Measurements from ENCODE around the gene UBIAD1.
A peak's percentile ranks its signal among the peaks of the same experiment; 100 is the strongest.

The UBIAD1 gene

DNA sequence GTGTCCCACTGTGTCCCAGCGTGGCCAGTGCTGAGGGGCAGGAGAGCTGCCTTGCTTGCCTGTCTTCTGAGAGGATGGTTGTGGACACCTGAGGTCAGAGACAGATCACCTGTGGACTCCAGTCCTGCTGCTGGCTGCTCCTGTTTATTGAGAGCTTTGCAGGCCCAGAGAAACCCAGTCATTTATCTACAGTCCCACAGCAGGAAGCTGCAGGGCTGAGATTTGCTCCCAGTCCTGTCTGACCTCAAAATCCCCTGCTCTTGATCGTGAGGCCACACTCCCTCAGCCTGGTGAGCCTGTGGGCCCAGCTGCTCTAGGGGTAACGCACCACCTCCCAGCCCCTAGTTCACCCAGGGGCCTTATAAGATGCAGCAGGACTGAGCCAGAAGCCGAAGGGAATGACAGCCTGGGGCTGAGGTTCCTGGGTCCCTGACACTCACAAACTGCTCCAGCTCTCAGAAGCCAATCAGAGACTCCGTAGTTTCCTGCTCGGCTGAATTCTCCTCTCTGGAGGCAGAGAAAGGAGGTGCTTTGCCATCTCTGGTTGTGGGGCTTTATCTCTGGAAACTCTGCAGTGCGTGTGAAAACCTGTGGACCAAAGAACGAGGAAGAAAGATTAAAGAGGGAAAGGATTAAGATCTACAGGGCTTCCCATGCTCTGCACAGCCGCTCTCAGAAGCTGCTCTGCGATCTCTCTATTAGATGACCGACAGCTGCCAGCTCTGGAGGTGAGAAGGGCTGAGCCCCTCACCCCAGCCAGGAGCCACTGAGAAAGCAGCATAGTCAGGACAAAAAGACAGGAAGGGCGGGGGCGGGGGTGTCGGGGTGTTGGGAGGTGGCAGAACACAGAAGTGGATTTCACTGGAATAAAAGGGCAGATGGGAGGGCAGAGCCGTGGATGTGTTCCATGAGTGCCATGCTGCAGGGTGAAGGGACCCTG lies 39.1 kb downstream of the UBIAD1 start:
- no peak for DNase-seq (ENCODE audit: low spot score)

DNA sequence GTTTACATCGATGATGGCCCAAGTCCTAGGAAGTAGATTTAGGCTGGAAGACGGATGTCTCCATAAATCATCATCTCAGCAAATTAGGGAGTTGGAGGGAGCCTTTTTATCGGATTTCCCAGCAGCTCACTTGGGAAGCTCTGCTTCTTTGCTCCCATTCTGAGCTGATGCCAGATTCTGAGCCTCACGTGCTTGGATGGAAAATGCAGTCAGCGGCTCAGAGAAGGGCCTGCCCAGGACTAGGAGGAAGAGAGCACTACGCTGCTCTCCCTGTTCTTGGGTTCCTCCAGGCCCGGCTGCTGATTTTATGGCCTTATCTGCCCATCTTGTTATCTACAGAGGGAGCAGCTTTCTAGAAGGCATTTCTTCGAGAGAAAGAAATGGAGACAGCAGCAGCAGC lies 42.0 kb downstream of the UBIAD1 start:
- peak; percentile 33 for DNase-seq (ENCODE audit: low spot score)

GRCh38 chr1:11316701-11317100 lies 43.7 kb downstream of the UBIAD1 start:
- peak; percentile 38 for DNase-seq (ENCODE audit: low spot score)

DNA sequence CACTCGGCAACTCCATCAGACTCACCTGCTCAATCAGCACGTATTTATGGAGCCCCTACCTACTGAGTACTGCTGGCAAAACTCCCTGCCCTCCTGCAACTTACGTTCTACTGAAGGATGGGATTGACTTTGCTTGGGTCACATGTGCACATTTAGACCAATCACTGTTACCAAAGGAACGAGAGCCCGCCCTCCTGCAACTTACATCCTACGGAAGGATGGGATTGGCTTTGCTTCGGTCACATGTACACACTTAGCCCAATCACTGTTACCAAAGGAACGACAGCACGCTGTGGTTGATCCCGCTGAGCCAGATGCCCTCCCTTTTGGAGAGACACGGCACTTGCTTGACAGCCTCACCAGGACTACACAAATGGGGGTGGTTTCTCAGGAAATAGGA lies 46.0 kb downstream of the UBIAD1 start:
- no peak for DNase-seq (ENCODE audit: low spot score)

GRCh38 chr1:11320153-11320936 lies 47.3 kb downstream of the UBIAD1 start:
- no peak for DNase-seq (ENCODE audit: low spot score)

DNA sequence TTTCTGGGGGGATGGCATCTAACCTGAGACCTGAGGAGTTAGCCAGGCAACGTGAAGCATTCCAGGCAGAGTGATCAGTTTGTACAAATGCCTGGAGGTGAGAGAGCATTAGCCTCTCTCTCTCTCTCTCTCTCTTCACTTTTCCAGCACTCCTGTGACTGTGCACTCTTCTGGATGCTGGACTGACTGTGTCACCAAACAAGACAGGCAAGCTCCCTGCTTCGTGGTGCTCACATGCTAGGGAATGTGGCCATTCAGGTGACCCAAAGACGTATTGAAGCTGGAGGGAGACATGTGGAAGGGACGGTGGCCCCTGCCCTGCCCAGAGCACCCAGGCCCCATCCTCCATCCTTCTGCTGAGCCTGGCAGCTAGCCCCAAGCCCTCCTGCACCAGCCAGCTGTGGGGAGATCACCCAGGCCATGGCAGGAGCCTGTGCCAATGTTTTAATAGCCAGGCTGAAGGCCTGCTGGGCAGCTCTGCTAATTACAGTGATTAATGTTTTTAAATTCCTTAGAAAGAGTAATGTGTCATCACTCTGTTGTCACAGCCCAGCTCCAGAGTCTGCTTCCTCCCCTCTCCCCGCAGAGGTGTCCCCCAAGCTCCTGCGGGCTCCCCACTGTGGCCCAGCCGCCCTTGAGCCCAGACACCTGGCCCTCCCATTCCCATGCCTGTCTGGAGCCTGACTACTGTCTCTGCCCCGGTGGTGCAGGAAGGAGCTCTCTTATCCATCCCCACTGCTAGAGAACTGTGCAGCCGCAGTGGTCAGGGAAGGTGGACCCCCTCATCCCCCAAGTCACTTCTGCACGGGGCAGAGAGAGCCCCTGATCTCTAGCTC lies 48.9 kb downstream of the UBIAD1 start:
- DNase-seq (ENCODE audit: low spot score), result no peak

- no peak for DNase-seq (ENCODE audit: low spot score)
Observed at GRCh38 chr1:11324567-11325165, 51.7 kb downstream of the UBIAD1 start.

GRCh38 chr1:11326070-11326469 lies 53.1 kb downstream of the UBIAD1 start:
- no peak for DNase-seq (ENCODE audit: low spot score)

DNA sequence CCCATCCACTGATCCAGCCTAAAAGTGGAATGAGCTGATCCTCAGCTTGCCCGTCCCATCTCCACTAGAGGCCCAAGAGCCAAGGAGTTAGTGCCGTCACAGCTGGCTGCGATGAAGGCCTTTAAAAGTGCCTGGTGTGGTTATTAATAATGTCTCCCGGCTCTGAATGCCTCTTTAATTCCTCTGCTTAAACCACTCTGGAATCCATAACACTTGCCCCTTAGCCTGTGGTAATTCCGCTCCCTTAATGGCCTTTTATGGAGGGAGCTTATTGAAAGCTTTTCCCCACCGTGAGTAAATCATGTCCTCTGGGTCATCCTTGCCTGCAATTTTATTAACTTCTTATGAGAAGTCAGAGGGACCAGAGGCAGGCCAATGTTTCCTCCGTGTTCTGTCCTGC lies 55.4 kb downstream of the UBIAD1 start:
- DNase-seq (ENCODE audit: low spot score), result no peak

GRCh38 chr1:11330411-11330810 lies 57.4 kb downstream of the UBIAD1 start:
- no peak for DNase-seq (ENCODE audit: low spot score)

- no peak for DNase-seq (ENCODE audit: low spot score)
Observed at GRCh38 chr1:11331036-11331944, 58.3 kb downstream of the UBIAD1 start.

- DNase-seq (ENCODE audit: low spot score), result no peak
Observed at GRCh38 chr1:11331945-11332546, 59.0 kb downstream of the UBIAD1 start.

GRCh38 chr1:11333631-11334030 lies 60.6 kb downstream of the UBIAD1 start:
- no peak for DNase-seq (ENCODE audit: low spot score)

GRCh38 chr1:11334261-11334804 lies 61.3 kb downstream of the UBIAD1 start:
- DNase-seq (ENCODE audit: low spot score), result no peak

- DNase-seq (ENCODE audit: low spot score), result no peak
Observed at GRCh38 chr1:11334821-11335220, 61.8 kb downstream of the UBIAD1 start.

GRCh38 chr1:11335417-11336056 lies 62.5 kb downstream of the UBIAD1 start:
- no peak for DNase-seq (ENCODE audit: low spot score)

DNA sequence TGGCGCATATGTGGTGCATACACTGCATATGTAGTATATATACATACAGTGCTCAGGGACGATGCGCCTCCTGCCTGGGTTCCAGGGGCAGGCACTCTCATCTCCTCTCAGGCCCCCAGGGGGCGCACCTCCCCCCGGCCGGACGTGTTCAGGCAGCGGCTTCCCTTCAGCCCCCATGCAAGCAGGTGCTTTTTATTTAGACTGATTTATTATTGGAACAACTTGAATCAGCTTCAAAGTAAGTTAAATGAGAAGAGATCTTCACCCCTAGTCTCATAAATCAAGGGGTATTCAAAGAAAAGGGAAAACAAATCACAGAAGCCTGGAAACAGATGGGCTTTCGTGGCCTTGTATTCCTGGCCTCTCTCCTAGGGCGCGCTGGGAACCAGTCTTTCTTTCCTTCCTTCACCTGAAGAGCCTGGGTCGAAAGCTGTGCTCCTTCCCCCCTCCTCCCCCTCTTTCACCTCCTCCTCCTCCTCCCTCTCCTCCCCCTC lies 64.6 kb downstream of the UBIAD1 start:
- DNase-seq (ENCODE audit: low spot score), result no peak

Data from globus pallidus (tissue), 1 donor.